HFF-Myc (cell line): ENCODE results near the gene SBF1.

Source experiments
- DNase-seq: peaks from one replicate; pipeline ENCODE4 v3.0.0-alpha.2; 2011; ENCODE audit warnings: low read depth; ENCODE audit errors: extremely low read depth
- H3K4me3 ChIP-seq: replicated peaks from 2 replicates; pipeline ENCODE4 v1.5.1; 2011; ENCODE audit warnings: low read depth, mild to moderate bottlenecking, control low read depth, low read length
- CTCF ChIP-seq: IDR thresholded peaks from 2 replicates; pipeline ENCODE4 v1.5.1; 2012; ENCODE audit warnings: mild to moderate bottlenecking, low read depth, low read length, control low read depth; ENCODE audit errors: missing control alignments

SBF1 gene

GRCh38 chr22:50425179-50425916, 49.5 kb downstream of the SBF1 start:
- no peak overlapping the region for H3K4me3 ChIP-seq
- DNase-seq = no peak
- TF ChIP-seq CTCF = no peak

- H3K4me3 ChIP-seq = no peak overlapping the region
- DNase-seq = no peak
- TF ChIP-seq CTCF = no peak
These were observed 50.9 kb downstream of the SBF1 start for GRCh38 chr22:50423956-50424355.

GRCh38 chr22:50422961-50423815, 51.6 kb downstream of the SBF1 start:
- no peak for DNase-seq
- H3K4me3 ChIP-seq = no peak overlapping the region
- no peak for TF ChIP-seq CTCF

- H3K4me3 ChIP-seq = no peak overlapping the region
- no peak for DNase-seq
- no peak for TF ChIP-seq CTCF
These were observed 52.8 kb downstream of the SBF1 start for GRCh38 chr22:50422046-50422445.

- no peak for TF ChIP-seq CTCF
- H3K4me3 ChIP-seq = no peak overlapping the region
- DNase-seq = no peak
These were observed 54.3 kb downstream of the SBF1 start for GRCh38 chr22:50420581-50420980.

GRCh38 chr22:50420015-50420414, 54.8 kb downstream of the SBF1 start:
- TF ChIP-seq CTCF = no peak
- no peak for DNase-seq

More at GRCh38 chr22:50420015-50420414, 54.8 kb downstream of the SBF1 start:
- no peak overlapping the region for H3K4me3 ChIP-seq
